Kidney epithelial cell (primary cell): ENCODE measurements around the gene DMXL2. TPM values are rescaled to one million over a fixed set of nuclear protein-coding genes. Genes with fewer than 3 reads are reported as not detected.

Experiments
- DNase-seq: peaks from one replicate; pipeline ENCODE4 v3.0.0-alpha.2; 2010; ENCODE audit warnings: low read depth
- H3K27me3 ChIP-seq: 2 replicates; pipeline ENCODE4 v1.6.0; 2011; ENCODE audit warnings: low read length; ENCODE audit not compliant: control insufficient read depth, insufficient read depth
- H3K36me3 ChIP-seq: 2 replicates; pipeline ENCODE4 v1.5.1; 2011; ENCODE audit warnings: low read length; ENCODE audit not compliant: control insufficient read depth, insufficient read depth
- H3K4me3 ChIP-seq: 2 replicates; pipeline ENCODE4 v1.5.1; 2011; ENCODE audit warnings: low read depth, mild to moderate bottlenecking, control low read depth, low read length
- CTCF ChIP-seq: IDR thresholded peaks from 2 replicates; pipeline ENCODE4 v1.5.1; 2011; ENCODE audit warnings: mild to moderate bottlenecking, moderate library complexity, low read length, control low read depth, inconsistent platforms; ENCODE audit not compliant: insufficient read depth, poor library complexity, severe bottlenecking
- total RNA-seq: library from RNA; depleted of rRNA; stranded (reverse); fragments of >200 nt; gene quantifications from 2 replicates; pipeline ENCODE4 v1.2.3, GENCODE V29; 2015

DMXL2 gene
- total RNA-seq, 1 donor from 2014 or later: 31.7 TPM

- Histone ChIP-seq H3K27me3 (no peaks in the 10 kb centered on the region), H3K4me3 (no peak overlapping the region), H3K36me3 (no peaks in the 10 kb centered on the region)
- DNase-seq: no peak
- no peak for TF ChIP-seq CTCF
These were observed 127.9 kb downstream of the DMXL2 start for GRCh38 chr15:51494411-51495314.

- DNase-seq: no peak
- H3K27me3 ChIP-seq: no peaks in the 10 kb centered on the region
- no peaks in the 10 kb centered on the region for H3K36me3 ChIP-seq
- no peak overlapping the region for H3K4me3 ChIP-seq
- no peak for TF ChIP-seq CTCF
These were observed 128.7 kb downstream of the DMXL2 start for GRCh38 chr15:51493892-51494291.

GRCh38 chr15:51492528-51492927, 130.0 kb downstream of the DMXL2 start:
- H3K4me3 ChIP-seq: no peak overlapping the region
- H3K27me3 ChIP-seq: no peaks in the 10 kb centered on the region
- DNase-seq: no peak
- no peaks in the 10 kb centered on the region for H3K36me3 ChIP-seq
- TF ChIP-seq CTCF: no peak

DNA sequence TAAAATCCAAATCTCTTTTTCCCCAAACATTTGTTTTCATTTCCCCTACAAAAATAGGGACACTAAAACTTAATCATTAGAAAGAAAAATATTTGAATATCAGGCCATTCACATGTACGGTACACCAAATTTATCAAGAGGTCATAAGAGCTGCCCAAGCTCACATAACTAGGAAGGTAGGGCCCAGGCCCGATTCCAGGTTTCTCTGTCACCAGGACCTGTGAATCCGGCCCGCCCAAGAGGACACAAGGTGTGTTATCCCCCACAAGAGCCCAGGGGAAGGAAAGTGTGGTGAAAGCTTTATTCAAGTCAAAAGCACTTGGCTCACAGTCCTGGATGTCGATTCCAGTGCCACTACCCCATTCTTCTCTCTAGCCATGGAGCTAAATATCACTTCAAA, 130.6 kb downstream of the DMXL2 start:
- no peaks in the 10 kb centered on the region for H3K27me3 ChIP-seq
- H3K4me3 ChIP-seq: no peak overlapping the region
- TF ChIP-seq CTCF: no peak
- DNase-seq: no peak
- H3K36me3 ChIP-seq: no peaks in the 10 kb centered on the region

- DNase-seq: no peak
- Histone ChIP-seq H3K36me3 (no peaks in the 10 kb centered on the region), H3K4me3 (no peak overlapping the region), H3K27me3 (no peaks in the 10 kb centered on the region)
- TF ChIP-seq CTCF: no peak
These were observed 137.8 kb downstream of the DMXL2 start for GRCh38 chr15:51484781-51485180.

- Histone ChIP-seq H3K4me3 (no peak overlapping the region), H3K27me3 (no peaks in the 10 kb centered on the region), H3K36me3 (no peaks in the 10 kb centered on the region)
- no peak for TF ChIP-seq CTCF
- no peak for DNase-seq
These were observed 138.6 kb downstream of the DMXL2 start for GRCh38 chr15:51483985-51484384.
